IMR-90 (cell line): ENCODE data around the gene SMIM44. TPM values are rescaled to one million over a fixed set of nuclear protein-coding genes. Genes with fewer than 3 reads are reported as not detected.

Source experiments
- ATAC-seq: fragments of 200-7000 bp; cut with Tn5 transposase; 2 replicates; pipeline ENCODE4 v1.9.1; 2020; ENCODE audit warnings: low read depth, mild to moderate bottlenecking, moderate library complexity
- BruUV-seq: library from RNA; stranded (reverse); fragments of 400-500 nt; replicated peaks from 2 replicates; lab custom pipeline; 2021; lab: Mats Ljungman, UMichigan
- CTCF ChIA-PET: fragments of 300-600 bp; formaldehyde crosslinking; extraction: SDS; loops from one replicate; lab custom pipeline; 2021; ENCODE audit warnings: antibody characterized with exemption; lab: Yijun Ruan, JAX
- POLR2A ChIA-PET: fragments of 300-600 bp; sonication (Branson Sonifier 250); formaldehyde crosslinking; loops from one replicate; lab custom pipeline; 2022; ENCODE audit warnings: antibody characterized with exemption; ENCODE audit not compliant: unreplicated experiment; lab: Charles Lee
- DNase-seq: peaks from one replicate; pipeline ENCODE4 v3.0.0; 2013
- H2AFZ ChIP-seq: replicated peaks from 2 replicates; pipeline ENCODE3; 2013; ENCODE audit warnings: low read length, mild to moderate bottlenecking; ENCODE audit not compliant: poor library complexity
- H2AK5ac ChIP-seq: 2 replicates; pipeline ENCODE4 v1.6.1; 2013; ENCODE audit warnings: low read depth, low read length, inconsistent platforms
- H2AK9ac ChIP-seq: replicated peaks from 2 replicates; pipeline ENCODE3; 2013; ENCODE audit warnings: mild to moderate bottlenecking, low read depth, low read length, moderate library complexity; ENCODE audit not compliant: poor library complexity
- H2BK120ac ChIP-seq: 2 replicates; pipeline ENCODE4 v1.6.1; 2013; ENCODE audit warnings: low read depth, low read length, inconsistent platforms
- H2BK15ac ChIP-seq: 3 replicates; pipeline ENCODE4 v1.6.1; 2013; ENCODE audit warnings: low read depth, low read length, inconsistent platforms
- H2BK20ac ChIP-seq: 2 replicates; pipeline ENCODE4 v1.6.1; 2013; ENCODE audit warnings: low read depth, mild to moderate bottlenecking, inconsistent platforms, low read length, moderate library complexity
- H2BK5ac ChIP-seq: 2 replicates; pipeline ENCODE4 v1.6.1; 2013; ENCODE audit warnings: mild to moderate bottlenecking, low read depth, low read length, inconsistent platforms; ENCODE audit not compliant: poor library complexity, severe bottlenecking
- H3K14ac ChIP-seq: replicated peaks from 2 replicates; pipeline ENCODE4 v1.6.1; 2013; ENCODE audit warnings: low read depth, low read length, inconsistent platforms
- H3K18ac ChIP-seq: 2 replicates; pipeline ENCODE4 v1.6.1; 2013; ENCODE audit warnings: low read depth, low read length, control low read depth
- H3K23ac ChIP-seq: 2 replicates; pipeline ENCODE4 v1.6.1; 2013; ENCODE audit warnings: low read depth, low read length, inconsistent platforms
- H3K27ac ChIP-seq: 2 replicates; pipeline ENCODE4 v1.5.1; 2013; ENCODE audit warnings: mild to moderate bottlenecking, control low read depth, low read length; ENCODE audit not compliant: insufficient read depth
- H3K27me3 ChIP-seq: 2 replicates; pipeline ENCODE4 v1.6.1; 2013; ENCODE audit warnings: low read length; ENCODE audit not compliant: control insufficient read depth, insufficient read depth
- H3K36me3 ChIP-seq: 2 replicates; pipeline ENCODE4 v1.6.1; 2013; ENCODE audit warnings: low read length, mixed read lengths; ENCODE audit not compliant: control insufficient read depth, insufficient read depth
- H3K4ac ChIP-seq: 2 replicates; pipeline ENCODE4 v1.6.1; 2013; ENCODE audit warnings: low read depth, low read length, inconsistent platforms
- H3K4me1 ChIP-seq: 2 replicates; pipeline ENCODE4 v1.6.1; 2013; ENCODE audit warnings: low read length, mixed read lengths; ENCODE audit not compliant: control insufficient read depth, insufficient read depth
- H3K4me2 ChIP-seq: 2 replicates; pipeline ENCODE4 v1.6.1; 2013; ENCODE audit warnings: low read depth, mild to moderate bottlenecking, control low read depth, low read length, moderate library complexity
- H3K4me3 ChIP-seq: 2 replicates; pipeline ENCODE4 v1.5.1; 2013; ENCODE audit warnings: low read depth, mild to moderate bottlenecking, control low read depth, low read length, moderate library complexity; ENCODE audit not compliant: insufficient read depth
- H3K56ac ChIP-seq: 2 replicates; pipeline ENCODE4 v1.6.1; 2013; ENCODE audit warnings: low read length, inconsistent platforms; ENCODE audit not compliant: insufficient read depth; ENCODE audit errors: extremely low read depth
- H3K79me1 ChIP-seq, 2 experiments: 2 replicates each; pipeline ENCODE4 v1.6.1; 2013; ENCODE audit warnings: low read length in 2 of 2, inconsistent platforms in 1 of 2, low read depth in 1 of 2
- H3K9ac ChIP-seq: 2 replicates; pipeline ENCODE4 v1.6.1; 2013; ENCODE audit warnings: low read depth, low read length, control low read depth
- H3K9me1 ChIP-seq: 2 replicates; pipeline ENCODE4 v1.6.1; 2013; ENCODE audit warnings: low read length, inconsistent platforms; ENCODE audit not compliant: insufficient read depth
- H3K9me3 ChIP-seq: 2 replicates; pipeline ENCODE4 v1.6.1; 2013; ENCODE audit warnings: low read length; ENCODE audit not compliant: control insufficient read depth, insufficient read depth
- H4K20me1 ChIP-seq: 2 replicates; pipeline ENCODE4 v1.6.1; 2013; ENCODE audit warnings: low read length, inconsistent platforms; ENCODE audit not compliant: insufficient read depth
- H4K5ac ChIP-seq: 2 replicates; pipeline ENCODE4 v1.6.1; 2013; ENCODE audit warnings: mild to moderate bottlenecking, low read depth, low read length, control low read depth
- H4K8ac ChIP-seq, 2 experiments: 2 replicates each; pipeline ENCODE4 v1.6.1; 2013; ENCODE audit warnings: low read depth in 2 of 2, low read length in 2 of 2, control low read depth in 1 of 2, inconsistent platforms in 1 of 2
- H4K91ac ChIP-seq: 2 replicates; pipeline ENCODE4 v1.6.1; 2013; ENCODE audit warnings: low read depth, low read length, inconsistent platforms; ENCODE audit not compliant: insufficient read depth
- CHD1 ChIP-seq: IDR thresholded peaks from 2 replicates; pipeline ENCODE4 v1.6.1; 2012; ENCODE audit warnings: low read depth, low read length, improper control_type of control experiment
- ELK1 ChIP-seq: fragments of 150-350 bp; IDR thresholded peaks from 2 replicates; pipeline ENCODE4 v1.6.1; 2016; ENCODE audit warnings: low read depth, mild to moderate bottlenecking, low read length, moderate library complexity, borderline replicate concordance
- FOS ChIP-seq: fragments of 150-350 bp; IDR thresholded peaks from 2 replicates; pipeline ENCODE4 v1.6.1; 2016; ENCODE audit warnings: low read depth, low read length
- MAFK ChIP-seq: IDR thresholded peaks from 2 replicates; pipeline ENCODE4 v1.6.1; 2012; ENCODE audit warnings: low read depth, low read length, improper control_type of control experiment
- POLR2A ChIP-seq: IDR thresholded peaks from 2 replicates; pipeline ENCODE4 v1.6.1; 2012; ENCODE audit warnings: mild to moderate bottlenecking, low read depth, low read length
- RCOR1 ChIP-seq: IDR thresholded peaks from 2 replicates; pipeline ENCODE4 v1.6.1; 2012; ENCODE audit warnings: mild to moderate bottlenecking, low read length, improper control_type of control experiment; ENCODE audit not compliant: insufficient replicate concordance
- RFX5 ChIP-seq: IDR thresholded peaks from 2 replicates; pipeline ENCODE4 v1.8.0; 2012; ENCODE audit warnings: low read depth, mild to moderate bottlenecking, low read length, moderate library complexity
- SMC3 ChIP-seq: fragments of 150-350 bp; IDR thresholded peaks from 2 replicates; pipeline ENCODE4 v1.6.1; 2016; ENCODE audit warnings: low read depth, mild to moderate bottlenecking, antibody characterized with exemption, low read length, moderate library complexity
- WGBS, 2 experiments: methylation state at CpG; one replicate each; pipeline versions ENCODE4 v1.1.5 to v1.1.7; 2013; ENCODE audit warnings: missing lambda C conversion rate in 2 of 2; ENCODE audit not compliant: insufficient read length in 1 of 2; ENCODE audit errors: extremely low coverage in 2 of 2; 5-methylcytosine and 5-hydroxymethylcytosine counted together
- dilution Hi-C: fragments of 300-500 bp; cut with HindIII; formaldehyde crosslinking; loops from one replicate; pipeline ENCODE4 v1.14.3; 2018; ENCODE audit warnings: low sequenced_read_pairs; ENCODE audit not compliant: unreplicated experiment
- in situ Hi-C: fragments of 300-500 bp; cut with MboI; formaldehyde crosslinking; loops from 3 replicates; pipeline ENCODE4 v1.14.3; 2019; ENCODE audit warnings: low sequenced_read_pairs, inconsistent platforms, mixed read lengths
- intact Hi-C: fragments of 100-400 bp; cut with micrococcal nuclease; formaldehyde crosslinking; loops from 2 replicates; pipeline ENCODE4 v1.10.0; 2022
- polyA plus RNA-seq, 3 experiments: library from polyadenylated mRNA; depleted of rRNA; stranded (reverse); fragments of >200 nt; gene quantifications; 2 replicates each; pipeline ENCODE4 v1.2.3, GENCODE V29; 2012; ENCODE audit warnings: low replicate concordance in 1 of 3
- total RNA-seq: library from RNA; depleted of rRNA; stranded (reverse); fragments of >200 nt; gene quantifications from 2 replicates; pipeline ENCODE4 v1.2.3, GENCODE V29; 2012

SMIM44 gene
- total and polyA plus RNA-seq, 2 of the 4 experiments (the other 2 are of a cell fraction) = not detected

- in situ Hi-C loops = no loop called here
- Histone ChIP-seq H3K56ac (no peak overlapping the region), H2AK5ac (no peak overlapping the region), H3K36me3 (peaks cover 13% of the 10 kb centered on the region), H2BK20ac (no peak overlapping the region), H2BK120ac (no peak overlapping the region), H4K8ac (no peak overlapping the region), H3K79me1 (peaks cover 3 to 90% of the 10 kb centered on the region in 2 experiments; a peak in 3 of 4 replicates), H4K5ac (no peak overlapping the region), H3K4ac (no peak overlapping the region), H3K9me1 (peaks cover 18% of the 10 kb centered on the region), H3K4me3 (no peak overlapping the region), H2BK15ac (no peak overlapping the region), H3K4me1 (peaks cover 23% of the 10 kb centered on the region), H3K14ac (no peak overlapping the region), H2AFZ (no peak overlapping the region), H4K91ac (no peak overlapping the region), H2AK9ac (no peak overlapping the region), H3K27me3 (no peaks in the 10 kb centered on the region), H2BK5ac (no peak overlapping the region), H4K20me1 (peaks cover 85% of the 10 kb centered on the region), H3K23ac (no peak overlapping the region), H3K4me2 (no peak overlapping the region), H3K27ac (no peak overlapping the region), H3K9ac (no peak overlapping the region), H3K9me3 (no peaks in the 10 kb centered on the region), H3K18ac (no peak overlapping the region)
- POLR2A ChIA-PET = no interaction called here
- WGBS, 2 experiments = 89% methylated on average over 15 of the region's 22 CpGs; no CpG with 5 or more reads in 1 of the 2 experiments
- intact Hi-C loops = no loop called here
- DNase-seq = no peak
- dilution Hi-C loops = no loop called here
- no TSS peak for BruUV-seq
- ATAC-seq = no peak
- CTCF ChIA-PET = no interaction called here
- TF ChIP-seq CHD1 = no peak
- no peak for TF ChIP-seq MAFK
- TF ChIP-seq ELK1 = no peak
- no peak for TF ChIP-seq FOS
- no peak for TF ChIP-seq SMC3
- TF ChIP-seq RFX5 = no peak
- no peak for TF ChIP-seq RCOR1
- no peak for TF ChIP-seq POLR2A
Measured at GRCh38 chr19:3510727-3511126, 27.5 kb upstream of the SMIM44 start.
